CD14-positive monocyte (primary cell): ENCODE measurements around the gene EEF2KMT. TPM values are rescaled to one million over a fixed set of nuclear protein-coding genes. Genes with fewer than 3 reads are reported as not detected.
"Not testable (repeated sequence)": the region's sequence is repeated elsewhere in the genome, so short reads cannot be mapped to it uniquely, and the experiment has no call there.

Source experiments
- DNase-seq, 3 donors: peaks; one replicate each; pipeline ENCODE4 v3.0.0-alpha.2; 2011 to 2022
- H2AFZ ChIP-seq: 2 replicates; pipeline ENCODE4 v1.6.0; 2012; ENCODE audit warnings: mild to moderate bottlenecking, low read depth, low read length, inconsistent platforms; ENCODE audit not compliant: insufficient read depth, poor library complexity, severe bottlenecking
- H3K27ac ChIP-seq, 2 donors: 1 replicate in 1 of 2; 2 replicates in 1 of 2; pipeline ENCODE4 v1.5.1; 2012 to 2013; ENCODE audit warnings: low read length in 2 of 2, control low read depth in 1 of 2, inconsistent platforms in 1 of 2, low read depth in 1 of 2, mild to moderate bottlenecking in 1 of 2
- H3K27me3 ChIP-seq, 2 donors: one replicate each; pipeline versions ENCODE4 v1.6.0 to v1.6.1; 2011 to 2013; ENCODE audit warnings: low read length in 2 of 2; ENCODE audit not compliant: control insufficient read depth in 2 of 2, insufficient read depth in 2 of 2
- H3K36me3 ChIP-seq, 2 donors: replicated peaks in 1 of 2; 1 replicate in 1 of 2; 2 replicates in 1 of 2; pipeline versions ENCODE4 v1.5.1 to v1.6.1; 2012 to 2013; ENCODE audit warnings: low read length in 2 of 2, control low read depth in 1 of 2, inconsistent platforms in 1 of 2, mild to moderate bottlenecking in 1 of 2; ENCODE audit not compliant: insufficient read depth in 2 of 2, control insufficient read depth in 1 of 2
- H3K4me1 ChIP-seq, 2 donors: 1 replicate in 1 of 2; 2 replicates in 1 of 2; pipeline versions ENCODE4 v1.5.1 to v1.6.1; 2012 to 2013; ENCODE audit warnings: low read length in 2 of 2, control low read depth in 1 of 2, inconsistent platforms in 1 of 2, mild to moderate bottlenecking in 1 of 2, moderate library complexity in 1 of 2; ENCODE audit not compliant: insufficient read depth in 2 of 2, control insufficient read depth in 1 of 2
- H3K4me2 ChIP-seq: replicated peaks from 2 replicates; pipeline ENCODE3; 2012; ENCODE audit warnings: low read length, moderate library complexity, mild to moderate bottlenecking; ENCODE audit not compliant: poor library complexity, severe bottlenecking; ENCODE audit errors: extremely low read depth
- H3K4me3 ChIP-seq, 3 experiments: fragments of 200-600 bp in 1 of 3; sonication (generic) in 1 of 3; replicated peaks in 1 of 3; 1 replicate in 2 of 3; 2 replicates in 1 of 3; pipeline ENCODE4 v1.5.1; 2011 to 2013; ENCODE audit warnings: low read length in 3 of 3, mild to moderate bottlenecking in 3 of 3, control low read depth in 2 of 3, low read depth in 2 of 3, inconsistent platforms in 1 of 3, moderate library complexity in 1 of 3
- H3K79me2 ChIP-seq: 2 replicates; pipeline ENCODE4 v1.6.0; 2012; ENCODE audit warnings: mild to moderate bottlenecking, control low read depth, inconsistent platforms, low read length, moderate library complexity; ENCODE audit not compliant: insufficient read depth
- H3K9ac ChIP-seq: 2 replicates; pipeline ENCODE4 v1.6.0; 2017; ENCODE audit warnings: low read length, mild to moderate bottlenecking; ENCODE audit not compliant: insufficient read depth, poor library complexity, severe bottlenecking
- H3K9me3 ChIP-seq, 2 donors: replicated peaks in 1 of 2; 1 replicate in 1 of 2; 2 replicates in 1 of 2; pipeline versions ENCODE4 v1.5.1 to v1.6.1; 2012 to 2013; ENCODE audit warnings: low read length in 2 of 2, control low read depth in 1 of 2; ENCODE audit not compliant: control insufficient read depth in 1 of 2, insufficient read depth in 1 of 2
- H4K20me1 ChIP-seq: 2 replicates; pipeline ENCODE4 v1.6.0; 2012; ENCODE audit warnings: mild to moderate bottlenecking, low read length, control low read depth, moderate library complexity; ENCODE audit not compliant: insufficient read depth
- H3K27ac Mint-ChIP-seq, 7 donors: one replicate each; pipeline ENCODE4 v1.8.0; 2020; ENCODE audit warnings: mild to moderate bottlenecking in 7 of 7, mixed read lengths in 7 of 7, moderate library complexity in 6 of 7, inconsistent platforms in 2 of 7
- H3K27me3 Mint-ChIP-seq, 3 donors: one replicate each; pipeline ENCODE4 v1.8.0; 2021 to 2022; ENCODE audit warnings: low read depth in 3 of 3, mild to moderate bottlenecking in 3 of 3, mixed read lengths in 3 of 3, moderate library complexity in 3 of 3, inconsistent platforms in 1 of 3
- H3K36me3 Mint-ChIP-seq, 2 donors: one replicate each; pipeline ENCODE4 v1.8.0; 2020; ENCODE audit warnings: mixed read lengths in 2 of 2, inconsistent platforms in 1 of 2, mild to moderate bottlenecking in 1 of 2
- H3K4me1 Mint-ChIP-seq: one replicate; pipeline ENCODE4 v1.8.0; 2020; ENCODE audit warnings: mild to moderate bottlenecking, mixed read lengths
- H3K4me3 Mint-ChIP-seq, 2 donors: one replicate each; pipeline ENCODE4 v1.8.0; 2020; ENCODE audit warnings: mild to moderate bottlenecking in 2 of 2, mixed read lengths in 2 of 2, moderate library complexity in 1 of 2
- H3K9me3 Mint-ChIP-seq, 7 donors: one replicate each; pipeline ENCODE4 v1.8.0; 2020 to 2022; ENCODE audit warnings: mixed read lengths in 7 of 7, mild to moderate bottlenecking in 6 of 7, moderate library complexity in 6 of 7, inconsistent platforms in 2 of 7
- WGBS: methylation state at CpG from one replicate; pipeline ENCODE4 v1.1.5; 2013; ENCODE audit warnings: missing lambda C conversion rate; ENCODE audit not compliant: insufficient coverage; 5-methylcytosine and 5-hydroxymethylcytosine counted together
- intact Hi-C, 2 donors: fragments of 100-400 bp; cut with micrococcal nuclease; formaldehyde crosslinking; loops; one replicate each; pipeline versions ENCODE4 v1.15.0 to v1.15.1; 2023
- polyA plus RNA-seq, 3 donors: library from polyadenylated mRNA; depleted of rRNA in 1 of 3; unstranded in 2 of 3; stranded (reverse) in 1 of 3; fragments of 300-500 nt in 2 of 3; fragments of >200 nt in 1 of 3; fragmentation: Illumina TruSeq in 2 of 3; gene quantifications; 1 replicate in 2 of 3; 2 replicates in 1 of 3; pipeline ENCODE4 v1.2.3, GENCODE V29; 2012 to 2021

EEF2KMT gene
- polyA plus RNA-seq, 3 donors, result 4.6 to 6.8 (median 5.5) TPM

GRCh38 chr16:5099174-5099573, 1.6 kb upstream of the EEF2KMT start:
- not testable (repeated sequence) for H3K4me1 Mint-ChIP-seq, H3K9me3 ChIP-seq, H3K36me3 ChIP-seq, H3K27ac ChIP-seq, H3K27me3 ChIP-seq, DNase-seq, H3K9me3 Mint-ChIP-seq, H3K79me2 ChIP-seq, H2AFZ ChIP-seq, H3K4me3 ChIP-seq, H3K36me3 Mint-ChIP-seq, H4K20me1 ChIP-seq, H3K4me2 ChIP-seq, H3K9ac ChIP-seq
- Mint-ChIP-seq H3K4me3 (peak overlapping the region; percentile 80 to 84), H3K27ac (peak overlapping the region in 1 of 7 donors; percentile 92), H3K27me3 (peaks cover 28 to 36% (median 28%) of the 10 kb centered on the region in 3 donors)
- no CpG with 5 or more reads among the region's 4 CpGs for WGBS
- peaks cover 10 to 12% of the 10 kb centered on the region in 2 donors for H3K4me1 ChIP-seq
- intact Hi-C loops, result loop anchor here in 1 of 2 donors (5.0 kb wide), 2 partner anchors 142 to 252 kb away; partner anchors contain the start of genes GLYR1, SEC14L5 and UBN1

- peak overlapping the region; percentile 57 to 84 (median 76) for H3K4me3 ChIP-seq
- under 1% methylated on average over 27 of the region's 67 CpGs for WGBS
- peaks cover 10 to 12% of the 10 kb centered on the region in 2 donors for H3K4me1 ChIP-seq
- not testable (repeated sequence) for H4K20me1 ChIP-seq, H3K36me3 Mint-ChIP-seq, H3K27me3 ChIP-seq, H3K79me2 ChIP-seq, H3K9me3 Mint-ChIP-seq, H3K9me3 ChIP-seq, H3K36me3 ChIP-seq, H3K4me1 Mint-ChIP-seq
- peak overlapping the region; percentile 92 to 97 (median 95) for H3K27ac Mint-ChIP-seq
- DNase-seq, result peak in 2 of 3 donors; percentile 11 to 33
- H3K4me3 Mint-ChIP-seq, result peak overlapping the region; percentile 89 to 90
- peak overlapping the region; percentile 70 for H3K9ac ChIP-seq
- H3K4me2 ChIP-seq, result peak overlapping the region; percentile 31
- H3K27ac ChIP-seq, result peak overlapping the region; percentile 64 to 75
- peaks cover 26 to 36% (median 27%) of the 10 kb centered on the region in 3 donors for H3K27me3 Mint-ChIP-seq
- peak overlapping the region; percentile 92 for H2AFZ ChIP-seq
- intact Hi-C loops, result loop anchor here in 1 of 2 donors (5.0 kb wide), 2 partner anchors 141 to 251 kb away; partner anchors contain the start of genes GLYR1, SEC14L5 and UBN1
Measured at GRCh38 chr16:5098221-5099159, 895 bp upstream of the EEF2KMT start.

GRCh38 chr16:5097061-5097469, 530 bp downstream of the EEF2KMT start:
- not testable (repeated sequence) for H3K27me3 ChIP-seq, H3K9me3 ChIP-seq
- peak overlapping the region; percentile 92 for H2AFZ ChIP-seq

GRCh38 chr16:5096437-5097060, 1.0 kb downstream of the EEF2KMT start:
- H3K9me3 ChIP-seq, DNase-seq, H3K27me3 ChIP-seq, H3K9me3 Mint-ChIP-seq, H4K20me1 ChIP-seq, H3K36me3 ChIP-seq, H3K27ac ChIP-seq, H3K79me2 ChIP-seq, H3K36me3 Mint-ChIP-seq: not testable (repeated sequence)
- Histone ChIP-seq H3K4me1 (peaks cover 10 to 12% of the 10 kb centered on the region in 2 donors), H3K4me2 (peak overlapping the region; percentile 60), H2AFZ (peak overlapping the region; percentile 92), H3K4me3 (peak overlapping the region in 2 of 3 experiments; percentile 76 to 84), H3K9ac (peak overlapping the region; percentile 70)
- Mint-ChIP-seq H3K4me3 (peak overlapping the region; percentile 82 to 87), H3K27ac (peak overlapping the region in 3 of 7 donors; percentile 74 to 84 (median 76)), H3K27me3 (peaks cover 18 to 28% (median 22%) of the 10 kb centered on the region in 3 donors), H3K4me1 (peaks cover 13% of the 10 kb centered on the region)
- WGBS, result no CpG with 5 or more reads among the region's 7 CpGs
- intact Hi-C loops, result loop anchor here in 1 of 2 donors (5.0 kb wide), 2 partner anchors 139 to 249 kb away; partner anchors contain the start of genes GLYR1, SEC14L5 and UBN1

More at GRCh38 chr16:5097061-5097469, 530 bp downstream of the EEF2KMT start:
- H3K9ac ChIP-seq, result peak overlapping the region; percentile 70
- not testable (repeated sequence) for H3K36me3 ChIP-seq, H3K79me2 ChIP-seq, H3K9me3 Mint-ChIP-seq, H4K20me1 ChIP-seq, H3K36me3 Mint-ChIP-seq
- Mint-ChIP-seq H3K4me1 (peaks cover 12% of the 10 kb centered on the region), H3K27ac (peak overlapping the region; percentile 54 to 84 (median 73)), H3K4me3 (peak overlapping the region; percentile 82 to 87), H3K27me3 (peaks cover 22 to 28% (median 26%) of the 10 kb centered on the region in 3 donors)
- peak overlapping the region in 1 of 2 donors; percentile 56 for H3K27ac ChIP-seq
- peaks cover 10 to 12% of the 10 kb centered on the region in 2 donors for H3K4me1 ChIP-seq
- intact Hi-C loops, result loop anchor here in 1 of 2 donors (5.0 kb wide), 2 partner anchors 140 to 250 kb away; partner anchors contain the start of genes GLYR1, SEC14L5 and UBN1
- peak overlapping the region; percentile 60 for H3K4me2 ChIP-seq
- DNase-seq, result peak in 2 of 3 donors; percentile 3 to 34
- H3K4me3 ChIP-seq, result peak overlapping the region; percentile 41 to 84 (median 76)
- WGBS, result under 1% methylated on average over 22 of the region's 23 CpGs
